IMR-90 (cell line): Measurements from ENCODE around the gene FOXR1.

Experiments used
- POLR2A ChIP-seq: IDR thresholded peaks from 2 replicates; pipeline ENCODE4 v1.6.1; 2012; ENCODE audit warnings: mild to moderate bottlenecking, low read depth, low read length
- RCOR1 ChIP-seq: IDR thresholded peaks from 2 replicates; pipeline ENCODE4 v1.6.1; 2012; ENCODE audit warnings: mild to moderate bottlenecking, low read length, improper control_type of control experiment; ENCODE audit not compliant: insufficient replicate concordance
- RFX5 ChIP-seq: IDR thresholded peaks from 2 replicates; pipeline ENCODE4 v1.8.0; 2012; ENCODE audit warnings: low read depth, mild to moderate bottlenecking, low read length, moderate library complexity
- SMC3 ChIP-seq: fragments of 150-350 bp; IDR thresholded peaks from 2 replicates; pipeline ENCODE4 v1.6.1; 2016; ENCODE audit warnings: low read depth, mild to moderate bottlenecking, antibody characterized with exemption, low read length, moderate library complexity
- USF2 ChIP-seq: fragments of 150-350 bp; IDR thresholded peaks from 2 replicates; pipeline ENCODE4 v1.6.1; 2017; ENCODE audit warnings: mild to moderate bottlenecking, antibody characterized with exemption, low read length, low read depth
- TF ChIP-seq, protein P1 (sequence below): conservative IDR thresholded peaks from 2 replicates; pipeline ENCODE4 v1.5.1; 2012; ENCODE audit warnings: mild to moderate bottlenecking, low read depth, low read length, improper control_type of control experiment

DNA sequence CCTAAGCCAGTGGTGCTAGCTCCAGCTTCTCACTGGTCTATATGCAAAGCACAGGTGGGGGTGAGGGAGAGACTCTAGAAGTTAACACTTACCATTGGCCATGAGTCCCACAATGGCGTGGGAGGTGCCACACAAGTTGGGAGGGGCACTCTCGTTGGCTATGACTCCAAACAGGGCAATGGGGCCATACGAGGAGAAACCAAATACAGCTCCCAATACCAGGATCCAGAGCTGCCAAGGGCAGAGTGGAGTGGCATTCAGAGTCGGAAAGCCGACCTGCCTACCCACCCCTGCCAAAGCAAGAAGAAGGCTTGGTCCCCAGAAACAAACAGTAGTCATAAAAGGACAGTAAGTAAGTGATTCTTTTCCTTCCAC lies 53.5 kb downstream of the FOXR1 start:
- TF ChIP-seq, protein P1, sequence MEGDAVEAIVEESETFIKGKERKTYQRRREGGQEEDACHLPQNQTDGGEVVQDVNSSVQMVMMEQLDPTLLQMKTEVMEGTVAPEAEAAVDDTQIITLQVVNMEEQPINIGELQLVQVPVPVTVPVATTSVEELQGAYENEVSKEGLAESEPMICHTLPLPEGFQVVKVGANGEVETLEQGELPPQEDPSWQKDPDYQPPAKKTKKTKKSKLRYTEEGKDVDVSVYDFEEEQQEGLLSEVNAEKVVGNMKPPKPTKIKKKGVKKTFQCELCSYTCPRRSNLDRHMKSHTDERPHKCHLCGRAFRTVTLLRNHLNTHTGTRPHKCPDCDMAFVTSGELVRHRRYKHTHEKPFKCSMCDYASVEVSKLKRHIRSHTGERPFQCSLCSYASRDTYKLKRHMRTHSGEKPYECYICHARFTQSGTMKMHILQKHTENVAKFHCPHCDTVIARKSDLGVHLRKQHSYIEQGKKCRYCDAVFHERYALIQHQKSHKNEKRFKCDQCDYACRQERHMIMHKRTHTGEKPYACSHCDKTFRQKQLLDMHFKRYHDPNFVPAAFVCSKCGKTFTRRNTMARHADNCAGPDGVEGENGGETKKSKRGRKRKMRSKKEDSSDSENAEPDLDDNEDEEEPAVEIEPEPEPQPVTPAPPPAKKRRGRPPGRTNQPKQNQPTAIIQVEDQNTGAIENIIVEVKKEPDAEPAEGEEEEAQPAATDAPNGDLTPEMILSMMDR = no peak
- TF ChIP-seq USF2 (no peak), POLR2A (no peak), SMC3 (no peak), RFX5 (no peak), RCOR1 (no peak)
